ENCODE measurements around the gene VWCE.

DNA sequence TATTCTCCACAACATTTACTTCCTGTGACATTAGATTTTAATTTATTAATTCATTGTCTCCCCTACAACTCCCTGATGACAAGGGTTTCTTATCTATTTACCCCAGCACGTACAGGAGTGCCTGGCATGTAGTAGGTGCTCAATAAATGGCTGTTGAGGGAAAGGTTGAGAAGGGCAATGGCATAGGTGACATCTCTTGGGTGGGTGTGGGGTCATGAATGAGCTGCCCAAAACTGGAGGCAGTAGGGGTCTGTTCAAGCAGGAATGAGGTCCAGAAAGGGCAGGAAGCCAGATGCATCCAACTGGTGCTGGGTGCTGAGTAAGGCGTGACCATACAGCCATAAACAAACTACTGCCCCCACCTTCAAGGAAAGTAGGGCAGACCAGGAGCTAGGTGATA, 2.8 kb downstream of the VWCE start:
- TF ChIP-seq, protein P1, sequence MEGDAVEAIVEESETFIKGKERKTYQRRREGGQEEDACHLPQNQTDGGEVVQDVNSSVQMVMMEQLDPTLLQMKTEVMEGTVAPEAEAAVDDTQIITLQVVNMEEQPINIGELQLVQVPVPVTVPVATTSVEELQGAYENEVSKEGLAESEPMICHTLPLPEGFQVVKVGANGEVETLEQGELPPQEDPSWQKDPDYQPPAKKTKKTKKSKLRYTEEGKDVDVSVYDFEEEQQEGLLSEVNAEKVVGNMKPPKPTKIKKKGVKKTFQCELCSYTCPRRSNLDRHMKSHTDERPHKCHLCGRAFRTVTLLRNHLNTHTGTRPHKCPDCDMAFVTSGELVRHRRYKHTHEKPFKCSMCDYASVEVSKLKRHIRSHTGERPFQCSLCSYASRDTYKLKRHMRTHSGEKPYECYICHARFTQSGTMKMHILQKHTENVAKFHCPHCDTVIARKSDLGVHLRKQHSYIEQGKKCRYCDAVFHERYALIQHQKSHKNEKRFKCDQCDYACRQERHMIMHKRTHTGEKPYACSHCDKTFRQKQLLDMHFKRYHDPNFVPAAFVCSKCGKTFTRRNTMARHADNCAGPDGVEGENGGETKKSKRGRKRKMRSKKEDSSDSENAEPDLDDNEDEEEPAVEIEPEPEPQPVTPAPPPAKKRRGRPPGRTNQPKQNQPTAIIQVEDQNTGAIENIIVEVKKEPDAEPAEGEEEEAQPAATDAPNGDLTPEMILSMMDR (IDR thresholded peaks at IDR 0.05; ENCODE audit: low read depth, low read length, poor library complexity, severe bottlenecking), result no peak
- no peak for TF ChIP-seq EZH2phosphoT487 (IDR thresholded peaks at IDR 0.05; ENCODE audit: borderline replicate concordance, low read length)
